IMR-90 (cell line): Measurements from ENCODE around the gene KIAA0513. TPM values are rescaled to one million over a fixed set of nuclear protein-coding genes. Genes with fewer than 3 reads are reported as not detected.

Experiments used
- ATAC-seq: fragments of 200-7000 bp; cut with Tn5 transposase; 2 replicates; pipeline ENCODE4 v1.9.1; 2020; ENCODE audit warnings: low read depth, mild to moderate bottlenecking, moderate library complexity
- BruUV-seq: library from RNA; stranded (reverse); fragments of 400-500 nt; replicated peaks from 2 replicates; lab custom pipeline; 2021; lab: Mats Ljungman, UMichigan
- CTCF ChIA-PET: fragments of 300-600 bp; formaldehyde crosslinking; extraction: SDS; loops from one replicate; lab custom pipeline; 2021; ENCODE audit warnings: antibody characterized with exemption; lab: Yijun Ruan, JAX
- POLR2A ChIA-PET: fragments of 300-600 bp; sonication (Branson Sonifier 250); formaldehyde crosslinking; loops from one replicate; lab custom pipeline; 2022; ENCODE audit warnings: antibody characterized with exemption; ENCODE audit not compliant: unreplicated experiment; lab: Charles Lee
- DNase-seq: peaks from one replicate; pipeline ENCODE4 v3.0.0; 2013
- H2AFZ ChIP-seq: replicated peaks from 2 replicates; pipeline ENCODE3; 2013; ENCODE audit warnings: low read length, mild to moderate bottlenecking; ENCODE audit not compliant: poor library complexity
- H2AK5ac ChIP-seq: 2 replicates; pipeline ENCODE4 v1.6.1; 2013; ENCODE audit warnings: low read depth, low read length, inconsistent platforms
- H2AK9ac ChIP-seq: replicated peaks from 2 replicates; pipeline ENCODE3; 2013; ENCODE audit warnings: mild to moderate bottlenecking, low read depth, low read length, moderate library complexity; ENCODE audit not compliant: poor library complexity
- H2BK120ac ChIP-seq: 2 replicates; pipeline ENCODE4 v1.6.1; 2013; ENCODE audit warnings: low read depth, low read length, inconsistent platforms
- H2BK15ac ChIP-seq: 3 replicates; pipeline ENCODE4 v1.6.1; 2013; ENCODE audit warnings: low read depth, low read length, inconsistent platforms
- H2BK20ac ChIP-seq: 2 replicates; pipeline ENCODE4 v1.6.1; 2013; ENCODE audit warnings: low read depth, mild to moderate bottlenecking, inconsistent platforms, low read length, moderate library complexity
- H2BK5ac ChIP-seq: 2 replicates; pipeline ENCODE4 v1.6.1; 2013; ENCODE audit warnings: mild to moderate bottlenecking, low read depth, low read length, inconsistent platforms; ENCODE audit not compliant: poor library complexity, severe bottlenecking
- H3K14ac ChIP-seq: replicated peaks from 2 replicates; pipeline ENCODE4 v1.6.1; 2013; ENCODE audit warnings: low read depth, low read length, inconsistent platforms
- H3K18ac ChIP-seq: 2 replicates; pipeline ENCODE4 v1.6.1; 2013; ENCODE audit warnings: low read depth, low read length, control low read depth
- H3K23ac ChIP-seq: 2 replicates; pipeline ENCODE4 v1.6.1; 2013; ENCODE audit warnings: low read depth, low read length, inconsistent platforms
- H3K27ac ChIP-seq: 2 replicates; pipeline ENCODE4 v1.5.1; 2013; ENCODE audit warnings: mild to moderate bottlenecking, control low read depth, low read length; ENCODE audit not compliant: insufficient read depth
- H3K27me3 ChIP-seq: 2 replicates; pipeline ENCODE4 v1.6.1; 2013; ENCODE audit warnings: low read length; ENCODE audit not compliant: control insufficient read depth, insufficient read depth
- H3K36me3 ChIP-seq: 2 replicates; pipeline ENCODE4 v1.6.1; 2013; ENCODE audit warnings: low read length, mixed read lengths; ENCODE audit not compliant: control insufficient read depth, insufficient read depth
- H3K4ac ChIP-seq: 2 replicates; pipeline ENCODE4 v1.6.1; 2013; ENCODE audit warnings: low read depth, low read length, inconsistent platforms
- H3K4me1 ChIP-seq: 2 replicates; pipeline ENCODE4 v1.6.1; 2013; ENCODE audit warnings: low read length, mixed read lengths; ENCODE audit not compliant: control insufficient read depth, insufficient read depth
- H3K4me2 ChIP-seq: 2 replicates; pipeline ENCODE4 v1.6.1; 2013; ENCODE audit warnings: low read depth, mild to moderate bottlenecking, control low read depth, low read length, moderate library complexity
- H3K4me3 ChIP-seq: 2 replicates; pipeline ENCODE4 v1.5.1; 2013; ENCODE audit warnings: low read depth, mild to moderate bottlenecking, control low read depth, low read length, moderate library complexity; ENCODE audit not compliant: insufficient read depth
- H3K56ac ChIP-seq: 2 replicates; pipeline ENCODE4 v1.6.1; 2013; ENCODE audit warnings: low read length, inconsistent platforms; ENCODE audit not compliant: insufficient read depth; ENCODE audit errors: extremely low read depth
- H3K79me1 ChIP-seq, 2 experiments: 2 replicates each; pipeline ENCODE4 v1.6.1; 2013; ENCODE audit warnings: low read length in 2 of 2, inconsistent platforms in 1 of 2, low read depth in 1 of 2
- H3K9ac ChIP-seq: 2 replicates; pipeline ENCODE4 v1.6.1; 2013; ENCODE audit warnings: low read depth, low read length, control low read depth
- H3K9me1 ChIP-seq: 2 replicates; pipeline ENCODE4 v1.6.1; 2013; ENCODE audit warnings: low read length, inconsistent platforms; ENCODE audit not compliant: insufficient read depth
- H3K9me3 ChIP-seq: 2 replicates; pipeline ENCODE4 v1.6.1; 2013; ENCODE audit warnings: low read length; ENCODE audit not compliant: control insufficient read depth, insufficient read depth
- H4K20me1 ChIP-seq: 2 replicates; pipeline ENCODE4 v1.6.1; 2013; ENCODE audit warnings: low read length, inconsistent platforms; ENCODE audit not compliant: insufficient read depth
- H4K5ac ChIP-seq: 2 replicates; pipeline ENCODE4 v1.6.1; 2013; ENCODE audit warnings: mild to moderate bottlenecking, low read depth, low read length, control low read depth
- H4K8ac ChIP-seq, 2 experiments: 2 replicates each; pipeline ENCODE4 v1.6.1; 2013; ENCODE audit warnings: low read depth in 2 of 2, low read length in 2 of 2, control low read depth in 1 of 2, inconsistent platforms in 1 of 2
- H4K91ac ChIP-seq: 2 replicates; pipeline ENCODE4 v1.6.1; 2013; ENCODE audit warnings: low read depth, low read length, inconsistent platforms; ENCODE audit not compliant: insufficient read depth
- BHLHE40 ChIP-seq: fragments of 150-350 bp; IDR thresholded peaks from 2 replicates; pipeline ENCODE4 v1.6.1; 2016; ENCODE audit warnings: mild to moderate bottlenecking, low read depth, low read length
- CEBPB ChIP-seq: IDR thresholded peaks from 2 replicates; pipeline ENCODE4 v1.6.1; 2012; ENCODE audit warnings: low read depth, low read length, improper control_type of control experiment
- CTCF ChIP-seq: conservative IDR thresholded peaks from 2 replicates; pipeline ENCODE4 v1.5.1; 2012; ENCODE audit warnings: mild to moderate bottlenecking, low read depth, low read length, improper control_type of control experiment
- ELK1 ChIP-seq: fragments of 150-350 bp; IDR thresholded peaks from 2 replicates; pipeline ENCODE4 v1.6.1; 2016; ENCODE audit warnings: low read depth, mild to moderate bottlenecking, low read length, moderate library complexity, borderline replicate concordance
- MAFK ChIP-seq: IDR thresholded peaks from 2 replicates; pipeline ENCODE4 v1.6.1; 2012; ENCODE audit warnings: low read depth, low read length, improper control_type of control experiment
- MAZ ChIP-seq: IDR thresholded peaks from 2 replicates; pipeline ENCODE4 v1.6.1; 2012; ENCODE audit warnings: low read depth, mild to moderate bottlenecking, low read length, improper control_type of control experiment, moderate library complexity, borderline replicate concordance
- MXI1 ChIP-seq: IDR thresholded peaks from 2 replicates; pipeline ENCODE4 v1.6.1; 2012; ENCODE audit warnings: low read depth, mild to moderate bottlenecking, low read length, moderate library complexity, borderline replicate concordance
- POLR2A ChIP-seq: IDR thresholded peaks from 2 replicates; pipeline ENCODE4 v1.6.1; 2012; ENCODE audit warnings: mild to moderate bottlenecking, low read depth, low read length
- RCOR1 ChIP-seq: IDR thresholded peaks from 2 replicates; pipeline ENCODE4 v1.6.1; 2012; ENCODE audit warnings: mild to moderate bottlenecking, low read length, improper control_type of control experiment; ENCODE audit not compliant: insufficient replicate concordance
- RFX5 ChIP-seq: IDR thresholded peaks from 2 replicates; pipeline ENCODE4 v1.8.0; 2012; ENCODE audit warnings: low read depth, mild to moderate bottlenecking, low read length, moderate library complexity
- WGBS, 2 experiments: methylation state at CpG; one replicate each; pipeline versions ENCODE4 v1.1.5 to v1.1.7; 2013; ENCODE audit warnings: missing lambda C conversion rate in 2 of 2; ENCODE audit not compliant: insufficient read length in 1 of 2; ENCODE audit errors: extremely low coverage in 2 of 2; 5-methylcytosine and 5-hydroxymethylcytosine counted together
- dilution Hi-C: fragments of 300-500 bp; cut with HindIII; formaldehyde crosslinking; loops from one replicate; pipeline ENCODE4 v1.14.3; 2018; ENCODE audit warnings: low sequenced_read_pairs; ENCODE audit not compliant: unreplicated experiment
- in situ Hi-C: fragments of 300-500 bp; cut with MboI; formaldehyde crosslinking; loops from 3 replicates; pipeline ENCODE4 v1.14.3; 2019; ENCODE audit warnings: low sequenced_read_pairs, inconsistent platforms, mixed read lengths
- intact Hi-C: fragments of 100-400 bp; cut with micrococcal nuclease; formaldehyde crosslinking; loops from 2 replicates; pipeline ENCODE4 v1.10.0; 2022
- polyA plus RNA-seq, 3 experiments: library from polyadenylated mRNA; depleted of rRNA; stranded (reverse); fragments of >200 nt; gene quantifications; 2 replicates each; pipeline ENCODE4 v1.2.3, GENCODE V29; 2012; ENCODE audit warnings: low replicate concordance in 1 of 3
- total RNA-seq: library from RNA; depleted of rRNA; stranded (reverse); fragments of >200 nt; gene quantifications from 2 replicates; pipeline ENCODE4 v1.2.3, GENCODE V29; 2012

Gene KIAA0513
- total and polyA plus RNA-seq, 2 of the 4 experiments (the other 2 are of a cell fraction), result 9.5 TPM

- DNase-seq (no peak), ATAC-seq (no peak)
- H3K79me1 ChIP-seq, result no peaks in the 10 kb centered on the region
- no peak overlapping the region for H2BK120ac ChIP-seq
- H3K27ac ChIP-seq, result no peak overlapping the region
- H3K4me1 ChIP-seq, result 0 out of 2 replicates have a peak, but pooled peaks cover 2% of the 10 kb centered on the region
- H2BK5ac ChIP-seq, result no peak overlapping the region
- H2BK15ac ChIP-seq, result no peak overlapping the region
- no peak overlapping the region for H4K8ac ChIP-seq
- H3K27me3 ChIP-seq, result no peaks in the 10 kb centered on the region
- intact Hi-C loops, result loop anchor here (10.0 kb wide), 1 partner anchor 325 kb away; no protein-coding TSS in a partner anchor
- H4K91ac ChIP-seq, result no peak overlapping the region
- H4K20me1 ChIP-seq, result 0 out of 2 replicates have a peak, but pooled peaks cover 6% of the 10 kb centered on the region
- no peak for TF ChIP-seq MAFK
- TF ChIP-seq ELK1, result no peak
- TF ChIP-seq CEBPB, result no peak
- no peak for TF ChIP-seq MXI1
- no peak for TF ChIP-seq MAZ
- no peak for TF ChIP-seq RFX5
- TF ChIP-seq RCOR1, result no peak
- TF ChIP-seq CTCF, result no peak
- TF ChIP-seq BHLHE40, result no peak
- no peak for TF ChIP-seq POLR2A
- no peak overlapping the region for H3K23ac ChIP-seq
- H3K9me3 ChIP-seq, result no peaks in the 10 kb centered on the region
- H3K18ac ChIP-seq, result no peak overlapping the region
- ChIA-PET CTCF (no interaction called here), POLR2A (no interaction called here)
- BruUV-seq, result no TSS peak
- no peak overlapping the region for H4K5ac ChIP-seq
- no peak overlapping the region for H2BK20ac ChIP-seq
- H3K56ac ChIP-seq, result no peak overlapping the region
- no peak overlapping the region for H3K4ac ChIP-seq
- no peak overlapping the region for H2AFZ ChIP-seq
- peaks cover 31% of the 10 kb centered on the region; the same call in 1 of the 2 replicates for H3K36me3 ChIP-seq
- dilution Hi-C loops, result no loop called here
- 79% methylated on average over 6 of the region's 22 CpGs; no CpG with 5 or more reads in 1 of the 2 experiments for WGBS, 2 experiments
- no peak overlapping the region for H2AK5ac ChIP-seq
- no peak overlapping the region for H3K4me2 ChIP-seq
- no peak overlapping the region for H3K14ac ChIP-seq
- no peaks in the 10 kb centered on the region; the same call in 1 of the 2 replicates for H3K9me1 ChIP-seq
- no peak overlapping the region for H3K4me3 ChIP-seq
- H2AK9ac ChIP-seq, result no peak overlapping the region
- in situ Hi-C loops, result no loop called here
- H3K9ac ChIP-seq, result no peak overlapping the region
These were observed 52.4 kb downstream of the KIAA0513 start for GRCh38 chr16:85079785-85080570.
